Activated naive CD4-positive, alpha-beta T cell treated with anti-CD3 and anti-CD28 coated beads, Interleukin-2, amount 50 U/mL, for 24 hours (primary cell): ENCODE measurements around the gene PLAC9.
"Not testable (repeated sequence)": the region's sequence is repeated elsewhere in the genome, so short reads cannot be mapped to it uniquely, and the experiment has no call there.

Experiments used
- H3K27ac Mint-ChIP-seq: one replicate; pipeline ENCODE4 v1.8.0; 2021; ENCODE audit warnings: mild to moderate bottlenecking, mixed read lengths
- H3K27me3 Mint-ChIP-seq: one replicate; pipeline ENCODE4 v1.8.0; 2021; ENCODE audit warnings: mixed read lengths
- H3K36me3 Mint-ChIP-seq: one replicate; pipeline ENCODE4 v1.8.0; 2021; ENCODE audit warnings: mixed read lengths
- H3K4me1 Mint-ChIP-seq: one replicate; pipeline ENCODE4 v1.8.0; 2021; ENCODE audit warnings: mixed read lengths
- H3K4me3 Mint-ChIP-seq: one replicate; pipeline ENCODE4 v1.8.0; 2021; ENCODE audit warnings: mild to moderate bottlenecking, mixed read lengths
- H3K9me3 Mint-ChIP-seq: one replicate; pipeline ENCODE4 v1.8.0; 2021; ENCODE audit warnings: mixed read lengths

PLAC9 gene

GRCh38 chr10:80133206-80133605, 676 bp downstream of the PLAC9 start:
- Mint-ChIP-seq H3K4me3 (no peak overlapping the region), H3K27ac (no peak overlapping the region), H3K4me1 (peaks cover 4% of the 10 kb centered on the region), H3K27me3 (peaks cover 18% of the 10 kb centered on the region), H3K36me3 (no peaks in the 10 kb centered on the region), H3K9me3 (no peaks in the 10 kb centered on the region)

GRCh38 chr10:80133687-80134086, 1.2 kb downstream of the PLAC9 start:
- H3K4me3 Mint-ChIP-seq, H3K9me3 Mint-ChIP-seq, H3K4me1 Mint-ChIP-seq, H3K36me3 Mint-ChIP-seq, H3K27ac Mint-ChIP-seq: not testable (repeated sequence)
- peaks cover 18% of the 10 kb centered on the region for H3K27me3 Mint-ChIP-seq

GRCh38 chr10:80136134-80136571, 3.6 kb downstream of the PLAC9 start:
- no peak overlapping the region for H3K27ac Mint-ChIP-seq
- peaks cover 16% of the 10 kb centered on the region for H3K27me3 Mint-ChIP-seq
- no peak overlapping the region for H3K4me3 Mint-ChIP-seq
- H3K9me3 Mint-ChIP-seq = no peaks in the 10 kb centered on the region
- peaks cover 4% of the 10 kb centered on the region for H3K4me1 Mint-ChIP-seq
- no peaks in the 10 kb centered on the region for H3K36me3 Mint-ChIP-seq

GRCh38 chr10:80137031-80137862, 4.7 kb downstream of the PLAC9 start:
- no peak overlapping the region for H3K4me3 Mint-ChIP-seq
- peaks cover 4% of the 10 kb centered on the region for H3K4me1 Mint-ChIP-seq

GRCh38 chr10:80137920-80138319, 5.4 kb downstream of the PLAC9 start:
- peaks cover 7% of the 10 kb centered on the region for H3K27me3 Mint-ChIP-seq
- H3K4me1 Mint-ChIP-seq = peaks cover 2% of the 10 kb centered on the region
- no peaks in the 10 kb centered on the region for H3K36me3 Mint-ChIP-seq
- no peak overlapping the region for H3K27ac Mint-ChIP-seq
- no peak overlapping the region for H3K4me3 Mint-ChIP-seq
- H3K9me3 Mint-ChIP-seq = no peaks in the 10 kb centered on the region

More at GRCh38 chr10:80137031-80137862, 4.7 kb downstream of the PLAC9 start:
- Mint-ChIP-seq H3K36me3 (no peaks in the 10 kb centered on the region), H3K27ac (no peak overlapping the region), H3K9me3 (no peaks in the 10 kb centered on the region), H3K27me3 (peaks cover 9% of the 10 kb centered on the region)

- H3K4me3 Mint-ChIP-seq = no peak overlapping the region
- peaks cover 2% of the 10 kb centered on the region for H3K27me3 Mint-ChIP-seq
- H3K9me3 Mint-ChIP-seq = no peaks in the 10 kb centered on the region
- H3K36me3 Mint-ChIP-seq = no peaks in the 10 kb centered on the region
- H3K4me1 Mint-ChIP-seq = peaks cover 6% of the 10 kb centered on the region
- H3K27ac Mint-ChIP-seq = no peak overlapping the region
These were observed 6.7 kb downstream of the PLAC9 start for GRCh38 chr10:80139265-80139664.

GRCh38 chr10:80140251-80140650, 7.7 kb downstream of the PLAC9 start:
- H3K4me1 Mint-ChIP-seq = peaks cover 14% of the 10 kb centered on the region
- no peaks in the 10 kb centered on the region for H3K9me3 Mint-ChIP-seq
- no peak overlapping the region for H3K4me3 Mint-ChIP-seq
- H3K27me3 Mint-ChIP-seq = no peaks in the 10 kb centered on the region
- H3K27ac Mint-ChIP-seq = no peak overlapping the region
- H3K36me3 Mint-ChIP-seq = no peaks in the 10 kb centered on the region

- H3K27me3 Mint-ChIP-seq = no peaks in the 10 kb centered on the region
- H3K9me3 Mint-ChIP-seq = no peaks in the 10 kb centered on the region
- H3K4me1 Mint-ChIP-seq = peaks cover 20% of the 10 kb centered on the region
- no peak overlapping the region for H3K27ac Mint-ChIP-seq
- no peaks in the 10 kb centered on the region for H3K36me3 Mint-ChIP-seq
- H3K4me3 Mint-ChIP-seq = no peak overlapping the region
These were observed 9.3 kb downstream of the PLAC9 start for GRCh38 chr10:80141696-80142460.

GRCh38 chr10:80144067-80144695, 11.7 kb downstream of the PLAC9 start:
- Mint-ChIP-seq H3K4me3 (peak overlapping the region; percentile 78), H3K9me3 (peaks cover under 1% of the 10 kb centered on the region), H3K27me3 (no peaks in the 10 kb centered on the region), H3K27ac (peak overlapping the region; percentile 46), H3K4me1 (peaks cover 20% of the 10 kb centered on the region), H3K36me3 (peaks cover 4% of the 10 kb centered on the region)

GRCh38 chr10:80144696-80145131, 12.2 kb downstream of the PLAC9 start:
- no peaks in the 10 kb centered on the region for H3K27me3 Mint-ChIP-seq

GRCh38 chr10:80145406-80146308, 13.1 kb downstream of the PLAC9 start:
- not testable (repeated sequence) for H3K4me3 Mint-ChIP-seq

More at GRCh38 chr10:80144696-80145131, 12.2 kb downstream of the PLAC9 start:
- H3K4me1 Mint-ChIP-seq = peaks cover 20% of the 10 kb centered on the region
- H3K27ac Mint-ChIP-seq = no peak overlapping the region
- H3K9me3 Mint-ChIP-seq = peaks cover 5% of the 10 kb centered on the region
- peak overlapping the region; percentile 78 for H3K4me3 Mint-ChIP-seq
- peaks cover 9% of the 10 kb centered on the region for H3K36me3 Mint-ChIP-seq

GRCh38 chr10:80146918-80147317, 14.4 kb downstream of the PLAC9 start:
- Mint-ChIP-seq H3K9me3 (peaks cover 5% of the 10 kb centered on the region), H3K36me3 (peaks cover 19% of the 10 kb centered on the region), H3K4me3 (no peak overlapping the region), H3K27ac (peak overlapping the region; percentile 4), H3K4me1 (peaks cover 20% of the 10 kb centered on the region), H3K27me3 (no peaks in the 10 kb centered on the region)

More at GRCh38 chr10:80145406-80146308, 13.1 kb downstream of the PLAC9 start:
- not testable (repeated sequence) for H3K9me3 Mint-ChIP-seq, H3K27me3 Mint-ChIP-seq
- peaks cover 12% of the 10 kb centered on the region for H3K36me3 Mint-ChIP-seq
- H3K4me1 Mint-ChIP-seq = peaks cover 20% of the 10 kb centered on the region
- peak overlapping the region; percentile 57 for H3K27ac Mint-ChIP-seq

GRCh38 chr10:80148166-80148805, 15.8 kb downstream of the PLAC9 start:
- peak overlapping the region; percentile 74 for H3K27ac Mint-ChIP-seq
- peaks cover 26% of the 10 kb centered on the region for H3K36me3 Mint-ChIP-seq
- H3K27me3 Mint-ChIP-seq = no peaks in the 10 kb centered on the region
- H3K4me3 Mint-ChIP-seq = no peak overlapping the region
- peaks cover 5% of the 10 kb centered on the region for H3K9me3 Mint-ChIP-seq
- H3K4me1 Mint-ChIP-seq = peaks cover 24% of the 10 kb centered on the region

- Mint-ChIP-seq H3K9me3 (peaks cover 5% of the 10 kb centered on the region), H3K36me3 (peaks cover 29% of the 10 kb centered on the region), H3K27ac (no peak overlapping the region), H3K4me3 (no peak overlapping the region), H3K4me1 (peaks cover 18% of the 10 kb centered on the region), H3K27me3 (no peaks in the 10 kb centered on the region)
These were observed 16.6 kb downstream of the PLAC9 start for GRCh38 chr10:80149123-80149522.
